ENCODE data around the gene CPA4.

GRCh38 chr7:130353196-130353595 is 60.2 kb downstream of the CPA4 start:
- TF ChIP-seq POLR2AphosphoS5 (IDR thresholded peaks at IDR 0.05; ENCODE audit: low read depth, low read length) (no peak), POLR2A (IDR thresholded peaks at IDR 0.05; ENCODE audit: low read depth, low read length) (no peak)

Measured in GM12892 (cell line).